HG02763 (cell line): ENCODE measurements around the gene RPS6KA1.
"Not testable (repeated sequence)": the region's sequence is repeated elsewhere in the genome, so short reads cannot be mapped to it uniquely, and the experiment has no call there.

ENCODE experiments used
- ATAC-seq: cut with Tn5 transposase; IDR thresholded peaks from one replicate; pipeline ENCODE4 v1.9.1; 2021; ENCODE audit warnings: mild to moderate bottlenecking, moderate library complexity; ENCODE audit not compliant: unreplicated experiment

Gene RPS6KA1

DNA sequence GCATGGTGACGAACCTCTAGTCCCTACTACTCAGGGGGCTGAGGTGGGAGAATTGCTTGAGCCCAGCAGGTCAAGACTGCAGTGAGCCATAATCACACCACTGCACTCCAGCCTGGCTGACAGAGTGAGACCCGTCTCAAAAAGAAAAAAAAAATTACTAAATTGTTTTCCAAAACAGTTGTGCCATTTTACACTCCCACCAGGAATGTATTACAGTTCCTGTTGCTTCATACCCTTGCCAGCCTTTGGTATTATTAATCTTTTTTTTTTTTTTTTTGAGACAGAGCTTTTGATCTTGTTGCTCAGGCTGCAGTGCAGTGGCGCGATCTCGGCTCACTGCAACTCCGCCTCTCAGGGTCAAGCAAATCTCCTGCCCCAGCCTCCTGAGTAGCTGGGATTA, 55.9 kb downstream of the RPS6KA1 start:
- ATAC-seq = no peak

DNA sequence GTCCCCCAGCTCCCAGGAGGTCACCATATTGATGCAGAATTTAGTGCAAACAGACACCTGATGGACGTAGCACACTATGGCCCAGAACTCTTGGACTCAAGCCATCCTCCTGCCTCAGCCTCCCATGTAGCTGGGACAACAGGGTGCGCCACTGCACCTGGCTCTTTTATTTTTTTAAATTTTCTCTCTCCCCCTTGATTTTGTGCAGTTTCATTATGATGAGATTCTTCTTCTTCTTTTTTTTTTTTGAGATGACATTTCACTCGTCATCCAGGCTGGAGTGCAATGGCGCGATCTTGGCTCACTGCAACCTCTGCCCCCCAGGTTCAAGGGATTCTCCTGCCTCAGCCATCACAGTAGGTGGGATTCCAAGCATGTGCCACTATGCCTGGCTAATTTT, 63.8 kb downstream of the RPS6KA1 start:
- no peak for ATAC-seq

DNA sequence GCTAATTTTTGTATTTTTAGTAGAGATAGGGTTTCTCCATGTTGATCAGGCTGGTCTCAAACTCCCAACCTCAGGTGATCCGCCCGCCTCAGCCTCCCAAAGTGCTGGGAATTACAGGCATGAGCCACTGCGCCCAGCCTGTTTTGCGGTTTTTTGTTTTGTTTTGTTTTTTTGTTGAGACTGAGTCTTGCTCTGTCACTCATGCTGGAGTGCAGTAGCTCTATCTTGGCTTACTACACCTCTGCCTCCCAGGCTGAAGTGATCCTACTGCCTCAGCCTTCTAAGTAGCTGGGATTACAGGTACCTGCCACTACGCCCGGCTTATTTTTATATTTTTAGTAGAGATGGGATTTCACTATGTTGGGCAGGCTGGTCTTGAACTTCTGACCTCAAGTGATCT, 65.0 kb downstream of the RPS6KA1 start:
- ATAC-seq = not testable (repeated sequence)

DNA sequence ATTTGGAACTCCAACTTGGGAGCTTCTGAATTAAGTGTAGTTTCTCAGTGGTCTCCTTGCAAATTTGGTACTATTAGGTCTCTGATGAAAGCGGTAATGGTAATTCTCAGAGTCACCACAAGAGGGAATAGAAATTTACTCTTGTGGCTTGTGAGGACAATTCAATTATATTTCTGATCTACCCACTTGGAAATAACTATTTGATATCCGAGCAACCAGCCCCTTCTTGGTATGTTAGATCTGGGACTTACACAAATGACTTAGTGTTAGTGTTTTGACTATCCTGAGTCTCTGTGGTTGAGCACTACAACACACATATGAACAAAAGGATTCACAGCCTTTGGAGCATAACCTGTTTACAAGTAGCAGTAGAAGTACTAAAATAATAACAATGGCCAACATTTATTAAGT, 68.1 kb downstream of the RPS6KA1 start:
- no peak for ATAC-seq

DNA sequence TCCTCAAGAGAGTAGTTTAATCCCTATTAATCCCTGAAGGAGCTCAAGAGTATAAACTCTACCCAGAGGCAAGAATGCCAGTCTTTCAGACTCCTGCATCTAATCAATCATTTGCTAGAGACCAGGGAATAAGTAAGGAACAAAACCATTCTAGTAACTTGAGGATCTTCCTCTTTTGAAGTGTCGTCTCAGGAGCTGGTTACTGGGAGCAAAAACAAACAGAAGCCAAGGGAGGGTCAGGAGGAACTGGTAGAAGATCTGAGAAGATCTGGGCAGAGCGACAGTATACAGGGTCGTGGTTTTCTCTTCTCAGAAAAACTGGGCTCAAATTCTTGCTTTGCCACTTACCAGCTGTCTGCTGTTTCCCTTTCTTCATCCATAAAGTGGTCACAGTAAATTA, 69.3 kb downstream of the RPS6KA1 start:
- no peak for ATAC-seq

DNA sequence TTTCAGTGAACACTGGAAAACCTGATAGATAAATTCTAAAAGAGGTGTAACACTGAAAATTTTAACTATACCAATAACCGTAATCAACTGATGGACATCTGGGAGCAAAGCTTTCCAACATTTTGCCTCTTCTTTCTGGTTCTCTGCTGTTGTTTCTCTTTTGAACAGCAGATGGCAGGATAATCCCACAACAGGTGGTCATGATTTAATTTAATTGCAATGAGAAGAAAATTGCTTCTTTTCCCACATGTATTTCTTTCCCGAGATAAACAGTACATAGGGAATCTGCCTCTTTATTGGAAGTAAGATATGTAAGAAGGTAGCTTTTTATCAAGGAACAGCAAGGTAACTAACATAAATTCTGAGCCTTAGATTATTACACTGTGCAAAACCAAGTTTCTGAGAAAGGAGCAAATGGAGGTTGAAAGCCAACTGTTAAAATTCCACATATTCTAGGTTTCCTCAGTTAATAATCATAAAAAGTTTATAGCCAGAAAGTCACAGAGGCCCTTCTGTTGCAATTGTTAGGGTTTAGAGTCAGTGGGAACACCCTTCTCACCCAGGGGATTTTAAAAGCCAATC, 72.9 kb downstream of the RPS6KA1 start:
- ATAC-seq = no peak

DNA sequence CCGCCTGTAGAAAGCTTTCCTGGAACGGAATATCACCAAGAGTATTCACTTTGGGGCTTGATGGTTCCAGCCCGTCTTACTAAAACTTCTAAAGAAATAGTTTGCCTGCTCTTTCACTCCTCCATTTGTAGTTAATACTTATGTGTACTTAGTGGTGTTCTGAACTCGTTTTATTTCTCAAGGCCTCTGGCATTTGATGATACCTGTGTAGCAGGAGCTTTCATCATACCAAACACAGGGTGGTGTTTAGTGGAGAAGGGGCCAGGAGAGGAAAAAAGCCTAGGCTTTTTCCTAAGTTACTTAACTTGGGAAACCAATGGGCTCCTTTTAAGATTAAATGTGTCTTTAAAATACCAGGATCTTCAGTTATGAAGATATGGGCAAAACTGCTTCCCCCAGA, 74.3 kb downstream of the RPS6KA1 start:
- ATAC-seq = no peak

DNA sequence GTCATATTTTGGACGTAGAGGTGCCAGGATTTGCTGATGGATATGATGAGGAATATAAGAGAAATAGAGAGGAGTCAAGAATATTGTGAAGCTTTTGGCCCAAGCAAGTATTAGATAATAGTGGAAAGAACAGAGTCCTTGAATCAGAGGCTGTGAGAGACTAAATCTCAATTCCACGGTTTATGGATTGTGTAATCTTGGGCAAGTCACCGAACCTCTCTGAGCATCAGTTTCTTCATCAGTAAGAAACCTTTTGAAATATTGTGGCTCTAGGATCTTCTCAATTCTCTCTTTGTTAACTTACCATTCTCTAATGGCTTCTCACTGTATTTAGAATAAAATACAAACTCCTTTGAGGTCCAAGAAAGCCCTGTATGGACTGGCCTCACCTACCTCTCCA, 77.6 kb downstream of the RPS6KA1 start:
- no peak for ATAC-seq

DNA sequence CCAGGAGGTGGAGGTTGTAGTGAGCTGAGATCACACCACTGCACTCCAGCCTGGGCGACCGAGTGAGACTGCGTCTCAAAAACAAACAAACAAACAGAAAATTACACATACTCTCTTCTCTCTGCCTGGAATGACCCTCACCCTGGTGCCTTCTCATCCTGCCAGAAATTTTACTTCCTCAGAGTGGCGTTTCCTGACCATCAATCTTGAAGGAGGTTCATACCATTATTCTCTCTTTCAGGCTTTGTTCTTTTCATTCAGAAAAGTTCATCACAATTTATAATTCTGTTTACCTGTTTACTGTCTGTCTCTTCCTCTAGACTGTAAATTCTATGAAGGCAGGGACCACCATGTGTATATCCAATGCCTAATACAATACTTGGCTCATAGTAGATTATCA, 79.3 kb downstream of the RPS6KA1 start:
- ATAC-seq = no peak

DNA sequence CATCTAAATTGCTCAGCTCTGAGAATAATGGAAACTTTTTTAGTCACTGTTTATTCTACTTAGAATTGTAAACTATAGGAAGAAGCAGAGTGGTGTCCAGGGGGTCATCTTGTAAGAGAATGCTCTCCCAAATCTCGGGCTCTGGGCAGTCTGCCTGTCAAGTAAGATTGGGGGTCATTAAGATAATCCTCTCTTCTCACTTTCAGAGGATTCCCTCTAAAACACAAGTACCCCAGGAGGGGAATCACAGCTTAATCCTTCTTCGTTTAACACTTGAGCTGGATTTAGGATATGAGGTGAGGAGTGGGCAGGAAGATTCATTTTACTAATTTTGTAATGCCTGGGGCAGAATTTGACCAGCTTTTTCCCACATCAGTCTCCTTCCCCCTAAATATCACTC, 81.2 kb downstream of the RPS6KA1 start:
- no peak for ATAC-seq

DNA sequence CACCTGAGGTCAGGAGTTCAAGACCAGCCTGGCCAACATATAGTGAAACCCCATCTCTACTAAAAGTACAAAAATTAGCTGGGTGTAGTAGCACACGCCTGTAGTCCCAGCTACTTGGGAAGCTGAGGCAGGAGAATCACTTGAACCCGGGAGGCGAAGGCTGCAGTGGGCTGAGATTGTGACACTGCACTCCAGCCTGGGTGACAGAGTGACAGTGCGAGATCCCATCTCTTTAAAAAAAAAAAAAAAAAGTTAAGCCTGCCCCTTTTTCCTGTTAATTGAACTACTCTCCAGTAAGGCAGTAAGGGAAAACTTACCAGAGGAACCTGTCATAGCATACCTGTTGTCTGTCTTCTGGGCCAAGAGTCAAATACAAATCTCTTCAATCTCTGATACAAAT, 83.1 kb downstream of the RPS6KA1 start:
- ATAC-seq = not testable (repeated sequence)

DNA sequence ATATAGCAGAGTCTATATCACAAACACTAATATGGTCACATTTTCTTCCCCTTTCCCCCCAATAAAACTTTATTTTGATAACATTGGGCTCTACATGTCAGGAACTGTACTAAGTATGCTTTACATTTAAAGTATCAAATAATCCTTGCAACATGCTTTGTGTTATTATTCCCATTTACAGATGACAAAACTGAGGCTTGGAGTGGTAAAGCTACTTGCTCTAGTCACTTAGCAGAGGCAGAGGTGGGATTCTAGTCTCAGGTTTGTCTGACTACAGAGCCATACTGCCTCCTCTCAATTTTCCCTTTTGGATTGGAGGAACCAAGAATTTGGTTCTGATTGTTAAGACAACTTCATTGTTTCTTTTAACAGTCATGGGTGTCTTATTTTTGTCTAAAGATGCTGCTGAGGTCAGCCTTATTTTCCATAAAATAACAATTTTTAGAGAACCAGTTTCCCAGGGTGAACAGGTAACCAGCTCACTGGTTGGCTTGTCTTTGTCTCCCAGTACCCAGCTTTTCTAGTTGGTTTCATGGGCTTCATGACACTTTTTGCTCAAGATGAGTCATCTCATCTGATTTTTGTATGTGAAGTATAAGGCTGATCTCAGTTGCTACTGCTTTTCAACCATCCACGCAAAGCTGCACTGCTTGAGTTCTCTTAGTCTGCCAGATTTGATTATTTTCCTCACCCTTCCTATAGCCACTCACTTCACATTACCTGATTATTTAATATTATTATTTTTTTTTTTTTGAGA, 85.3 kb downstream of the RPS6KA1 start:
- no peak for ATAC-seq

DNA sequence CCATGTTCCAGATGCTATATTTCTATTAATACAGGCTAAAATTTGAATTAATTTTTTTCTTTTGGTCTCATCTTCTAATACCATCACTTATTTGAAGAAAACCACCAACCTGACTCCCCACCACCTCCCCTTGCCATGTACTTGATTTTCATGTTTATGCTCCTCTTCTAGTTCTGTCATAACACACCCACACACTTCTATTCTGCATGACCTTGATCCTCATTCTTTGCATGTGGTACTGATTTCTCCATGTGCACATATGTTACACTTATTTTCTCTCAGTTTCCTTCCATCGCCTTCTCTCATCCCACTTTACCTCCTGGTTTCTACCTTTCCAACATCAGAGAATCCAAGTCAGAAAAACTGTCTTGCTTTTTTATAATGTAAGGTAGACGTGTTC, 87.3 kb downstream of the RPS6KA1 start:
- ATAC-seq = no peak

DNA sequence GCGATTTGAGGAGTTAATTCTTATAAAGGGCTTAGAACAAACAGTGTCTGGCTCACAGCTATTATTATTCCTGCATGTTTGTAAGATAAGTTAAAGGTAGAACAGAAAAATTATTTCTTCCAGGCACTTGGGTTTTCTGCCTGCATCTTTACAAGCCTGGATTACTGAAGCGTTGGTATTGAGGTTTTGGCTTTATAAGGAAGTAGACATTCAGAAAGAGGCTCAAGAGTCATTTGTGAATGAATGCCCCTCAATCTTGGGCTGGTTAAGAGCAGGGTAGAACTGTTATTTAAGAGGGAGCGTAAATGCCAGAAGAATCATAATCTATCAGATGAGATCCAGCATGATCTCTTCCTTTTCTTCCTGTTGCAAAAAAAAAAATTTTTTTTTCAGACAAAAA, 89.0 kb downstream of the RPS6KA1 start:
- no peak for ATAC-seq
